ENCODE results near the gene DIP2C.

Gene DIP2C

DNA sequence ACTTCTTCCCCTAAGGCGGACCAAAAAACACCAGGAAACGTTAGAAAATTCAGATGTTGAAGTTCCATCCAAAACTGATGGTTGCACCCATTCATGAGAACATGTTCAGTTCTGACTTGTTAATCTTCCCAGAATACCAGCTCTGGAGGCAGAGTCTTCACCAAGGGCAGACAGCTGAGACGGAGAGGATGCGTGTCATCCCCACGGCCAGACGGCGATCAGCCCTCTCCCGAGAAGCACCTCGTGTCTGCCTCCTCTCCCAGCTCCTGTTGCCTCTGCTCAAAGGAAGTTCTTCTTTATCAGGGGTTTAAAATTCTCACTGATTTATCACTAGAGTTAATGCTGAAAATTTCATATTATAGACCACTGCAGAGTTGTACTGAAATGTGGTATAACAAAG, 284.5 kb downstream of the DIP2C start:
- no peak for DNase-seq

DNA sequence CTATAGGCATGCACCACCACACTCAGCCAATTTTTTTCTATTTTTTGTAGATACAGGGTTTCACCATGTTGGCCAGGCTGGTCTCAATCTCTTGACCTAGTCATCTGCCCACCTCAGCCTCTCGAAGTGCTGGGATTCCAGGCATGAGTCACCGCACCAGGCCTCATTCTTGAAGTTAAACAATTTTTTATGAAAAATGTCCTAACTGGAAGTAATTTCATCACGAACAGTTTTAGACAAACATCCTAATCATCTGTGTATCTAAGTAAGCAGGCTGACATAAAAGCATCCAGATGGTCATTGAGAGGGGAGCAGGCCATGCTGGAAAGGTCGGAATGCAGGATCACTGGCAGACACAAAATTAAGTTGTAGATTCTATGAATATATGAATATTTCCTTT, 285.1 kb downstream of the DIP2C start:
- no peak for DNase-seq

GRCh38 chr10:398954-399353, 290.5 kb downstream of the DIP2C start:
- DNase-seq = no peak

GRCh38 chr10:397321-398068, 292.0 kb downstream of the DIP2C start:
- no peak for DNase-seq

- peak in 1 of 14 donors; percentile 29 for DNase-seq
Measured at GRCh38 chr10:396535-397220, 292.8 kb downstream of the DIP2C start.

GRCh38 chr10:396107-396506, 293.4 kb downstream of the DIP2C start:
- peak in 1 of 14 donors; percentile 59 for DNase-seq

GRCh38 chr10:395665-396064, 293.8 kb downstream of the DIP2C start:
- DNase-seq = no peak

DNA sequence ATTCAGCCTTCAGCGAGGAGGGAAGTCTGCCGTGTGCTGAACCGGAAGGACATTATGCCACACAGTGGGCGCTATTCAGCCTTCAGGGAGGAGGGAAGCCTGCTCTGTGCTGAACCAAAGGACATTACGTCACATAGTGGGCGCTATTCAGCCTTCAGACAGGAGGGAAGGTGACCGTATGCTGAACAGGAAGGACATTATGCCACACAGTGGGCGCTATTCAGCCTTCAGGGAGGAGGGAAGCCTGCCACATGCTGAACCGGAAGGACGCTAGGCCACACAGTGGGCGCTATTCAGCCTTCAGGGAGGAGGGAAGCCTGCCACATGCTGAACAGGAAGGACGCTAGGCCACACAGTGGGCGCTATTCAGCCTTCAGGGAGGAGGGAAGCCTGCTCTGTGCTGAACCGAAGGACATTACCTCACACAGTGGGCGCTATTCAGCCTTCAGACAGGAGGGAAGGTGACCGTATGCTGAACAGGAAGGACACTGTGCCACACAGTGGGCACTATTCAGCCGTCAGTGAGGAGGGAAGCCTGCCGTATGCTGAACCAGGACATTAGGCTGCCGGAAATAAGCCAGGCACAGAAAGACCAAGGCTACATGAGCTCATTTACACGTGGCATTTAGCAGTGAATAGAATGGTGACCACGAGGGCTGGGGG, 294.9 kb downstream of the DIP2C start:
- DNase-seq = peak in 12 of 14 donors; percentile 51 to 91 (median 79)

DNA sequence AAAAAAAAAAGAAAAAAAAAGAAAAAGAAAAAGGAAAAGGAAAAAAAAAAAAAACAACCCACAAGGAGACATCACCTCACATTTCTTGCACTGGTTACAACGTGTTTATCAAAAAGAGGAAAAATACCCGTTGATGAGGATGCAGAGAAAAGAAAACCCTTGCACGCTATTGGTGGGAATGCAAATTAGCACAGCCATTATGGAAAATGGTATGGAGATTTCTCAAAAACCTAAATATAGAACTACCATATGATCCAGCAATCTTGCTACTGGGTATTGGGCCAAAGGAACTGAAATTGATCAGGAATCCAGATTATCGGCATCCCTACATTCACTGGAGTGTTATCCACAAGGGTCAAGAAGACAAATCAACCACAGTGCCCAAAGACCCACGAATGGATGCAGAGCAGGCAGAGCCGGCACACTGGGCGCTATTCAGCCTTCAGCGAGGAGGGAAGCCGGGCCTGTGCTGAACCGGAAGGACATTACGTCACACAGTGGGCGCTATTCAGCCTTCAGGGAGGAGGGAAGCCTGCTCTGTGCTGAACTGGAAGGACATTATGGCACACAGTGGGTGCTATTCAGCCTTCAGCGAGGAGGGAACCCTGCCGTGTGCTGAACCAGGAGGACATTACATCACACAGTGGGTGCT, 295.6 kb downstream of the DIP2C start:
- DNase-seq = peak in 1 of 14 donors; percentile 80

DNA sequence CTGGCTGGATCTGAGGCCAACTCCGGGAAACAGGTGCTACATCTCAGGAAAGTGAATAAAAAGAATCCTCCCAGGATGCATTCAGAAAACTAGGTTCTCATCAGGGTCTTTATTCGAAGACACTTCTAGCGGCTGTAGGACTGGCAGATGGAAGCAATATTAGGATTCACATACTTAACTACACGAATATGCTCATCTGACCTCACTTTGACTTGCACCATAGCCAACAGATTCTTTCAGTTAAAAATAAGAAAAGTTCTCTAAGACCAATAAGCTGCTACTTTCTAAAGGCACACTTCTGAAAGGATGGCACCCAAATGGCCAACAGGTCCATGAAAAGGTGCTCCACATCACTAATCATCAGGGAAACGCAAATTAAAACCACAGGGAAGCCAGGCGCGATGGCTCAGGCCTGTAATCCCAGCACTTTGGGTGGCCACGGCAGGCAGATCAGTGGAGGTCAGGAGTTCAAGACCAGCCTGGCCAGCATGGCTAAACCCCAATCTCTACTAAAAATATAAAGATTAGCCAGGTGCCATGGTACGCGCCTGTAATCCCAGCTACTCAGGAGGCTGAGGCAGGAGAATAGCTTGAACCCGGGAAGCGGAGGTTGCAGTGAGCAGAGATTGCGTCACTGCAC, 296.2 kb downstream of the DIP2C start:
- no peak for DNase-seq

- no peak for DNase-seq
Measured at GRCh38 chr10:392705-393037, 296.8 kb downstream of the DIP2C start.

DNA sequence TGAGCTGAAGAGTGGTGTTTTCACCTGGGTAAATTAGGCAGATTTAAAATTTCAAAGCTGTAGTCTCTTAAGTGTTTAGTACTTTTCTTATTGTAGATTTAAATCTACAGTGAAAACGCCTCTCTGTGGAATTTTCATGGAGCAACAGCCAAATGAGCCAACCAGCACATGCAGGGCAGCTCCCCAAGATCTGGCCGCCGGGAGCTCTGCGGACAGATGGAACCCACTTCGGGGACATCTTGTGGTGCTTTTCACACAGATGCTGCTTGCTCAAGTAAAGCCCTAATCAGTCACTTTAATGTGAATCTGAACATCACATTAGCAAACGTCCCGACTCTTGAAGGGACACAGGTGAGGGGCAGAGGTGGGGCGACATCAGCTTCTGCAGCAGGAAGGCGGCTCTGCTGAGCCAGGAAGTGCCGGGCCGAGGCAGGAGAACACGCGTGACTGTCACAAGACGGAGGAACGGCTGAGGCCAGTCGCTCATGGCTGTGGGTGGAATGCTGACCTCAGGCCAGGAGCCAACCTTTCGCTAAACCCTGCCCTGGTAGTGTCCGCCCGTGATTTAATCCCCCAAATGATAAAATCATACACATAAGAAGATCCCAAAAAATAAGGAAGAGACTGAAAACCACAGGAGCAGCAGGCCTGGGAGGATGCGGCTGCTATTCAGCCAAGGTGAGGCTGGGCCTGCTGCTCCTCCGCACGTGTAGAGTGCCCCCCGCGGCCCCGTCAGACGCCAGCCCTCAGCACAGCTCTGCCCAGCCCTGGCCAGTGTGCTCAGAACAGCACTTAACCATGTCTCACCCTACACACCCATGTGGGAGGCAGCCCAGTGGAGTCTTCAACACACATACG, 297.4 kb downstream of the DIP2C start:
- DNase-seq = peak in 1 of 14 donors; percentile 64

DNA sequence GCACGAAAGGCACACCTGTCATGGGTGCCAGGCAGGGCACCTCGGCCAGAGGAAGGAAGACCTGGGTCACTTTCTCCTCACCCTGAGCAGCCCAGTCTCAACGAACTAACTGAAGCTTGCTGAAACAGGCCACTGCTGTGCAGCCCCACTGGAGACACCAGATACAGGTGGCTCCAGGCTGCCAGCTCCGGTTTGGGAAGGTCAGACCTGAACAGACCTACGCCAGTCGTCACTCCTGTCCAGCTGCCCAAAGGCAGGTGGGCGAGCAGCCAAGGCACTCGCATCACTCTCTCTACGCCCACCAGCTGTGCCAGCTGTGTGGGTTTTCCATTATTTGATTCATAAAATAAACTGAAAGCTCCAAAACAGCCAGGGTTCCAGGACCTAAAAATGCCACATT, 298.2 kb downstream of the DIP2C start:
- DNase-seq = no peak

- DNase-seq = no peak
Measured at GRCh38 chr10:390449-391100, 298.9 kb downstream of the DIP2C start.

GRCh38 chr10:389836-390448, 299.5 kb downstream of the DIP2C start:
- no peak for DNase-seq

GRCh38 chr10:389261-389790, 300.1 kb downstream of the DIP2C start:
- no peak for DNase-seq

- DNase-seq = no peak
Measured at GRCh38 chr10:388661-389045, 300.8 kb downstream of the DIP2C start.

DNA sequence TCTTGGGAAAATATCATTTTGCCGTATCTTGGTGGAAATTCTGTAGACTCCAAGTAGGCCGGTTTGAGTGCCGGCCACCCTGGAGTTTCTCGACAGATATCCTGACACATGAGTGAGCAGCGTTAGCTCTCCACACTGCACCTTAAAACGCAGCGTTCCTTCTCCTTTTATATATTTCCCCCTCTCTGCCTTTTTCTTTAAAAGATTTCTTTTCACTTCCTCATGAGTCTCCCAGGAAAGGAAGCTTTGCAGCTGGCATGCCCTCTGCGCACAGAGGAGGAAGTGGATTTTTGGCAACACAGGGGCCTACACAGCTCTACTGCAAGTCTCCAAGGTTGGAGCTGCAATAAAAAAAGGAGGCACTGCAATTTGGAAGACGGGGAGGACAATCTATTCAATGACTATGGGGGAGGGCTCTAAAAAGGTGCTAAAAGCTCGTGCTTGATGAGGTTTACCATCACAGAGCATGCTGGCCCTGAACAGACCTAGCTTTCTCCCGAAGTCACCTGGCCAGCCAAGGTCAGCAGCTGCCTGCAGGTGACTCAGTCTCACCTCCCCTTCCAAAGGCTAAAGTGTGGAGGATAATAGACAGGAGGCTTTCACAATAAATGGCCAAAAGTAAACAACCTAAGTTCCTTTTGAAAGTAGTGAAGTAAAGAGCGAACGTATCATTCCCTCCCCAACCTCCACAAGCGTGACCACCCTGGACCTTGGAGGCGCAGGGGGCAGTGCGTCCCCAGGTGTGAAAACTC, 301.4 kb downstream of the DIP2C start:
- peak in 1 of 14 donors; percentile 34 for DNase-seq

GRCh38 chr10:387593-387891, 301.9 kb downstream of the DIP2C start:
- no peak for DNase-seq

Measured in C1 segment of cervical spinal cord (tissue), 14 donors.